Endothelial cell of umbilical vein (primary cell): ENCODE measurements around the gene CDC42EP5.

Source experiments
- EZH2 ChIP-seq: IDR thresholded peaks from 2 replicates; pipeline ENCODE4 v1.6.1; 2012; ENCODE audit warnings: borderline replicate concordance, low read depth, mild to moderate bottlenecking, moderate library complexity, low read length, inconsistent platforms; ENCODE audit not compliant: severe bottlenecking
- FOS ChIP-seq: IDR thresholded peaks from 2 replicates; pipeline ENCODE4 v1.6.1; 2011; ENCODE audit warnings: mild to moderate bottlenecking, low read length, moderate library complexity, borderline replicate concordance; ENCODE audit not compliant: insufficient read depth
- GATA2 ChIP-seq: IDR thresholded peaks from 2 replicates; pipeline ENCODE4 v1.7.0; 2011; ENCODE audit warnings: low read depth, mild to moderate bottlenecking, moderate library complexity, mixed read lengths, low read length; ENCODE audit not compliant: insufficient read length, insufficient read depth
- JUN ChIP-seq: IDR thresholded peaks from 2 replicates; pipeline ENCODE4 v1.6.1; 2011; ENCODE audit warnings: borderline replicate concordance, low read depth; ENCODE audit not compliant: insufficient read length, insufficient read depth
- MYC ChIP-seq: IDR thresholded peaks from one replicate; pipeline ENCODE4 v1.6.1; 2011; ENCODE audit warnings: mild to moderate bottlenecking, low read depth, low read length
- POLR2A ChIP-seq: IDR thresholded peaks from 2 replicates; pipeline ENCODE4 v1.6.1; 2012; ENCODE audit warnings: low read depth, mild to moderate bottlenecking, control low read depth, low read length
- POLR2AphosphoS5 ChIP-seq: IDR thresholded peaks from 2 replicates; pipeline ENCODE4 v1.6.1; 2012; ENCODE audit warnings: low read depth, mild to moderate bottlenecking, control low read depth, low read length, moderate library complexity; ENCODE audit not compliant: insufficient read depth
- TF ChIP-seq, protein P1 (sequence below), 2 donors: IDR thresholded peaks; 1 replicate in 1 of 2; 2 replicates in 1 of 2; pipeline ENCODE4 v1.5.1; 2011; ENCODE audit warnings: low read length in 2 of 2, mild to moderate bottlenecking in 2 of 2, moderate library complexity in 2 of 2, control low read depth in 1 of 2, inconsistent platforms in 1 of 2, low read depth in 1 of 2; ENCODE audit not compliant: insufficient read depth in 1 of 2; ENCODE audit errors: extremely low read depth in 1 of 2
- TF ChIP-seq, protein P2 (sequence below): IDR thresholded peaks from 2 replicates; pipeline ENCODE4 v1.6.1; 2011; ENCODE audit not compliant: insufficient read depth, insufficient read length

DNA sequence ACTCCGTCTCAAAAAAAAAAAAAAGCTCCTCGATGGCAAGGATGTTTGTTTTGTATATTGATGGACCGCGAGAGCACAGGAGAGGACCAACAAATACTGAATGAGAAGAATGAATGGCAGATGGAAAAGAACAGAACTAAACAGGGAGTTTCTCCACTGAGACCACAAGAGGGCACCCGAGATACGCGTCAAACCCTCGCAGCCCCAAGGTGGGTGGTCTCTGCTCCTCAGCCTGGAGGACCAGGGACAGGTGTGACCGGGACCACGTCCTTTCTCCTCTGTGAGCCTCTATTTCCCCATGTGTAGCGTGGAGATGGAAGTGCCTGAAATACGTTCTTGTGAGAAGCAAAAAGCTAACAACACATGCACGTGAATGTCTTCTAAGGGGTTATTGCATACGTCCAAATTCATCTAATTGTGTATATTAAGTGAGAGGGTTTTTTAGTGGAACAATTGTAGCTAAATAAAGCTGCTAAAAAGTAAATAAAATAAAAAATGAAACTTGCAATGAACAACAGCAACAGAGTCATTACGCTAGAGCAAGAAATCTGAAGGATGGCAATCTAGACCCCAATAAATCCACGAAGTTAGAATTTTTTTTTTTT, 8.3 kb upstream of the CDC42EP5 start:
- TF ChIP-seq POLR2AphosphoS5 (no peak), POLR2A (no peak), GATA2 (no peak), EZH2 (no peak), MYC (no peak), FOS (no peak), JUN (no peak)
- TF ChIP-seq, protein P1, sequence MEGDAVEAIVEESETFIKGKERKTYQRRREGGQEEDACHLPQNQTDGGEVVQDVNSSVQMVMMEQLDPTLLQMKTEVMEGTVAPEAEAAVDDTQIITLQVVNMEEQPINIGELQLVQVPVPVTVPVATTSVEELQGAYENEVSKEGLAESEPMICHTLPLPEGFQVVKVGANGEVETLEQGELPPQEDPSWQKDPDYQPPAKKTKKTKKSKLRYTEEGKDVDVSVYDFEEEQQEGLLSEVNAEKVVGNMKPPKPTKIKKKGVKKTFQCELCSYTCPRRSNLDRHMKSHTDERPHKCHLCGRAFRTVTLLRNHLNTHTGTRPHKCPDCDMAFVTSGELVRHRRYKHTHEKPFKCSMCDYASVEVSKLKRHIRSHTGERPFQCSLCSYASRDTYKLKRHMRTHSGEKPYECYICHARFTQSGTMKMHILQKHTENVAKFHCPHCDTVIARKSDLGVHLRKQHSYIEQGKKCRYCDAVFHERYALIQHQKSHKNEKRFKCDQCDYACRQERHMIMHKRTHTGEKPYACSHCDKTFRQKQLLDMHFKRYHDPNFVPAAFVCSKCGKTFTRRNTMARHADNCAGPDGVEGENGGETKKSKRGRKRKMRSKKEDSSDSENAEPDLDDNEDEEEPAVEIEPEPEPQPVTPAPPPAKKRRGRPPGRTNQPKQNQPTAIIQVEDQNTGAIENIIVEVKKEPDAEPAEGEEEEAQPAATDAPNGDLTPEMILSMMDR (IDR thresholded peaks at IDR 0.05; ENCODE audit: extremely low read depth in 1 of 2, insufficient read depth in 1 of 2, low read depth in 1 of 2, low read length in 2 of 2) = peak; percentile 68 to 79
- TF ChIP-seq, protein P2, sequence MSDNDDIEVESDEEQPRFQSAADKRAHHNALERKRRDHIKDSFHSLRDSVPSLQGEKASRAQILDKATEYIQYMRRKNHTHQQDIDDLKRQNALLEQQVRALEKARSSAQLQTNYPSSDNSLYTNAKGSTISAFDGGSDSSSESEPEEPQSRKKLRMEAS = no peak
